OCI-LY1 (cell line): Measurements from ENCODE around the gene SLC2A13.

Experiments used
- H2AFZ ChIP-seq: fragments of 200-600 bp; sonication (generic), shearing (Covaris generic); 2 replicates; pipeline ENCODE4 v1.6.0; 2014; ENCODE audit warnings: antibody characterized with exemption, mild to moderate bottlenecking, low read length
- H3F3A ChIP-seq: fragments of 200-600 bp; sonication (generic), shearing (Covaris generic); 2 replicates; pipeline ENCODE4 v1.6.0; 2014; ENCODE audit warnings: mild to moderate bottlenecking, antibody characterized with exemption, low read length, moderate library complexity; ENCODE audit not compliant: insufficient read depth
- H3K27ac ChIP-seq: fragments of 200-600 bp; sonication (generic); 2 replicates; pipeline ENCODE4 v1.5.1; 2014; ENCODE audit warnings: low read length, mixed run types, mild to moderate bottlenecking, low read depth; ENCODE audit not compliant: poor library complexity, severe bottlenecking
- H3K27me3 ChIP-seq: fragments of 200-600 bp; sonication (generic); 2 replicates; pipeline ENCODE4 v1.6.0; 2014; ENCODE audit warnings: antibody characterized with exemption, mild to moderate bottlenecking, low read length, moderate library complexity; ENCODE audit not compliant: insufficient read depth
- H3K36me3 ChIP-seq: fragments of 200-600 bp; sonication (generic); 2 replicates; pipeline ENCODE4 v1.6.1; 2014; ENCODE audit warnings: mild to moderate bottlenecking, antibody characterized with exemption, low read length, moderate library complexity, mixed read lengths; ENCODE audit not compliant: insufficient read depth
- H3K4me1 ChIP-seq: fragments of 200-600 bp; sonication (generic); 2 replicates; pipeline ENCODE4 v1.5.1; 2014; ENCODE audit warnings: mild to moderate bottlenecking, low read length, moderate library complexity; ENCODE audit not compliant: insufficient read depth, severe bottlenecking
- H3K4me2 ChIP-seq: fragments of 200-600 bp; sonication (generic), shearing (Covaris generic); 2 replicates; pipeline ENCODE4 v1.6.1; 2014; ENCODE audit warnings: low read length
- H3K4me3 ChIP-seq: fragments of 200-600 bp; sonication (generic); 2 replicates; pipeline ENCODE4 v1.5.1; 2014; ENCODE audit warnings: low read length, low read depth, mild to moderate bottlenecking, mixed read lengths; ENCODE audit not compliant: poor library complexity, severe bottlenecking
- H3K79me2 ChIP-seq: fragments of 200-600 bp; shearing (Covaris generic); 2 replicates; pipeline ENCODE4 v1.6.1; 2016; ENCODE audit warnings: mixed run types, low read length, mixed read lengths; ENCODE audit not compliant: insufficient read depth
- H3K9ac ChIP-seq: fragments of 200-600 bp; sonication (generic), shearing (Covaris generic); 2 replicates; pipeline ENCODE4 v1.6.1; 2014; ENCODE audit warnings: mild to moderate bottlenecking, low read length, mixed read lengths
- H3K9me2 ChIP-seq: fragments of 200-600 bp; sonication (generic), shearing (Covaris generic); 2 replicates; pipeline ENCODE4 v1.6.1; 2014; ENCODE audit warnings: low read depth, mild to moderate bottlenecking, low read length, mixed read lengths
- H3K9me3 ChIP-seq: fragments of 200-600 bp; shearing (Covaris generic); 2 replicates; pipeline ENCODE4 v1.6.1; 2014; ENCODE audit warnings: low read length, mixed read lengths
- H4K20me1 ChIP-seq: fragments of 200-600 bp; sonication (generic), shearing (Covaris generic); 2 replicates; pipeline ENCODE4 v1.6.0; 2016; ENCODE audit warnings: mild to moderate bottlenecking, low read length; ENCODE audit not compliant: insufficient read depth
- CTCF ChIP-seq: fragments of 200-600 bp; sonication (generic), shearing (Covaris generic); IDR thresholded peaks from 2 replicates; pipeline ENCODE4 v1.5.1; 2017; ENCODE audit warnings: mild to moderate bottlenecking, antibody characterized with exemption, low read length, moderate library complexity, mixed read lengths
- EZH2 ChIP-seq: fragments of 200-600 bp; sonication (generic), shearing (Covaris generic); IDR thresholded peaks from 2 replicates; pipeline ENCODE4 v1.8.0; 2017; ENCODE audit warnings: borderline replicate concordance, mixed run types, mild to moderate bottlenecking, antibody characterized with exemption, low read length, moderate library complexity, mixed read lengths

Gene SLC2A13

DNA sequence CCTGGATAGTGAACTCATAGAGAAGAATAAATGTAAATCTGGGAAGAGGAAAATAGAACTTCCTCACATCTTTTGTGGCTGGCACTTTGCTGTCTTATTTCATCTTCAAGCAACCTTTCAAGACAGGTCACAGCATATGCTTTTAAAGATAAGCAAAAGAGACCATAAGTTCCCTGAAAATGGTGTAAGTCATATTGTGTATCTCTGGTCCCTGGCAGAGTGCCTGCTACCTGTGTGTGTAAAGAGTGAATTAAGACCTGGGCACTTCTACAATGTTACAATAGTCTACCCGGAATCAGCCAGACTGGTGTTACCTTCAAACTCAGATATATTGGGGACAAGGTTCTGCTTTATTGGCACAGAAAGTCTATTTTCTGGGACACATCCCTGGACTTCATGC lies 168.8 kb downstream of the SLC2A13 start:
- no peak for TF ChIP-seq EZH2
- no peak for TF ChIP-seq CTCF
- no peaks in the 10 kb centered on the region for H3K27me3 ChIP-seq
- H4K20me1 ChIP-seq = no peaks in the 10 kb centered on the region

DNA sequence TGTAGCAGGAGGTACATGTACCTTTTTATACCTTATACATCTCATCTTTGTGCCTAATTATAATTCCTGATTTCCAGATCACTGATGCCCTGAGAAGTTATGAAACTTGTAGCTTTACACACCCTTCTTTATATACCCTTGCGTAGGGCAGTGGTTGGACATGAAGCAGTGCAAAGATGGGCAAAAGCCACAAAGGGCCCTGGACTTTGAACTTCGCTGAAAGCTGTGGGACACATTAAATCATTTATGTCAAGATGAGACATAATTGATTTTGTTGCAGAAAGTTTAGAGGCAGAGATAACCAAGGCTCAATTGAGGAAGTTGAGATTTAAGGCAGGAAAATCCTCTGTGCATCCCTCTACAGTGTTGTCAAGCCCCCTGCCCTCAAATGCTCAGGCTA lies 170.0 kb downstream of the SLC2A13 start:
- H3F3A ChIP-seq = no peaks in the 10 kb centered on the region
- H3K27ac ChIP-seq = no peak overlapping the region
- no peak overlapping the region for H3K4me3 ChIP-seq
- H3K27me3 ChIP-seq = no peaks in the 10 kb centered on the region
- H3K9ac ChIP-seq = no peak overlapping the region
- TF ChIP-seq EZH2 (no peak), CTCF (no peak)
- H3K9me3 ChIP-seq = no peaks in the 10 kb centered on the region
- H4K20me1 ChIP-seq = no peaks in the 10 kb centered on the region
- no peaks in the 10 kb centered on the region for H3K79me2 ChIP-seq
- no peaks in the 10 kb centered on the region for H3K9me2 ChIP-seq
- H3K4me1 ChIP-seq = no peaks in the 10 kb centered on the region
- no peak overlapping the region for H2AFZ ChIP-seq
- H3K36me3 ChIP-seq = no peaks in the 10 kb centered on the region
- H3K4me2 ChIP-seq = no peak overlapping the region

More for the DNA sequence above, 168.8 kb downstream of the SLC2A13 start:
- Histone ChIP-seq H3K4me1 (no peaks in the 10 kb centered on the region), H3K36me3 (no peaks in the 10 kb centered on the region), H3F3A (no peaks in the 10 kb centered on the region), H3K9ac (no peak overlapping the region), H3K9me3 (no peaks in the 10 kb centered on the region), H3K4me2 (no peak overlapping the region), H3K9me2 (no peaks in the 10 kb centered on the region), H3K27ac (no peak overlapping the region), H3K79me2 (no peaks in the 10 kb centered on the region), H2AFZ (no peak overlapping the region), H3K4me3 (no peak overlapping the region)

DNA sequence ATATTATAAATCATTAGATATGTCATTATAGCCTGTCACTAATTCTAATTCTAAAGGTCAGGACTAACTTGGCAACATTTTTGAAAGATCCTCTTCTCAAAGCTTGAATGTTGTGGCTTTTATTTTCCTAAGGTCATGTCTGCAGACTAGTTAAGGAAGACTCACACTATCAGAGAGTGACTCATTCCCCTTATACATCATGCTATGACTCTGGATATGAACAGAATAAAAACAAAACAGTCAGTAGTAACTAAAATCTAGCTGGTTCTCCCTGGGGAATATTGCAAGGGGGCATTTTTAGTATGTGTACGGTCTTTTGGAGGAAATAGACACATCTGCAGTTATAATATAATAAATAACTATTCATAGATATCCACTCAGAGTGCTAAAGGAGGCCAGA lies 170.6 kb downstream of the SLC2A13 start:
- Histone ChIP-seq H3K4me1 (no peaks in the 10 kb centered on the region), H3F3A (no peaks in the 10 kb centered on the region), H3K9me3 (no peaks in the 10 kb centered on the region), H3K27ac (no peak overlapping the region), H4K20me1 (no peaks in the 10 kb centered on the region), H3K4me3 (no peak overlapping the region), H3K79me2 (no peaks in the 10 kb centered on the region), H3K9me2 (no peaks in the 10 kb centered on the region), H3K36me3 (no peaks in the 10 kb centered on the region), H3K4me2 (no peak overlapping the region), H3K9ac (no peak overlapping the region), H2AFZ (no peak overlapping the region), H3K27me3 (no peaks in the 10 kb centered on the region)
- TF ChIP-seq EZH2 = no peak
- no peak for TF ChIP-seq CTCF
